ENCODE measurements around the gene HRG.

GRCh38 chr3:186616299-186616617 is 49.6 kb upstream of the HRG start:
- TF ChIP-seq CTCF (conservative IDR thresholded peaks at IDR 0.05; ENCODE audit: low read length) (no peak), EZH2phosphoT487 (IDR thresholded peaks at IDR 0.05; ENCODE audit: borderline replicate concordance, low read depth, low read length) (no peak)

All from OCI-LY7 (cell line).